SW 1271 (cell line): ENCODE data around the gene SLC4A4.
A peak's percentile ranks its signal among the peaks of the same experiment; 100 is the strongest.

Experiments
- DNase-seq, 2 experiments: peaks; one replicate each; lab custom pipeline; 2025; lab: John Stamatoyannopoulos, UW

The SLC4A4 gene

DNA sequence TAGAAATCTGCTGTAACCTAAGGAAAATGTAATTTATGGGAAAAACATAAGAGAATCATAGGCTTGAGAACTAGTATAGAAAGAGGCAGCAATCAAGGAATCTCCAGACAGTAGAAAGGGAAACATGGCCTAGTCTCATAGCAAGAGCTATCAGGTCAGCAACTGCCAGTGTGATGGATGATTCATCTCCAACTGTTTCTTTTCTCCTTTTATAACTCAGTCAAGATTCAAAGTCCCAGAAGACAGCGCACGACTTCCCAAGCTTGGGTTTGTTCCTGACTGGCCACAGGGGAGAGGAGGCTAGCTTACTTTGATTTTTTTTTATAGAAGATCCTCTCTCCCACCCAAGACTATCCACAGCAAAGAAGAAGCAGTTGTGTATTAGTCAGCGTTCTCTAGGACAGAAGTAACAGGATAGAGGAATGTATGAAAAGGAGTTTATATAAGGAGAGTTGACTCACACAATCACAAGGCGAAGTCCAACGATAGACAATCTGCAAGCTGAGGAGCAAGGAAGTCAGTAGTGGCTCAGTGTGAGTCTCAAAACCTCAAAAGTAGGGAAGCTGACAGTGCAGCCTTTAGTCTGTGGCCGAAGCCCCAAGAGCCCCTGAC, 263.6 kb downstream of the SLC4A4 start:
- no peak for DNase-seq

DNA sequence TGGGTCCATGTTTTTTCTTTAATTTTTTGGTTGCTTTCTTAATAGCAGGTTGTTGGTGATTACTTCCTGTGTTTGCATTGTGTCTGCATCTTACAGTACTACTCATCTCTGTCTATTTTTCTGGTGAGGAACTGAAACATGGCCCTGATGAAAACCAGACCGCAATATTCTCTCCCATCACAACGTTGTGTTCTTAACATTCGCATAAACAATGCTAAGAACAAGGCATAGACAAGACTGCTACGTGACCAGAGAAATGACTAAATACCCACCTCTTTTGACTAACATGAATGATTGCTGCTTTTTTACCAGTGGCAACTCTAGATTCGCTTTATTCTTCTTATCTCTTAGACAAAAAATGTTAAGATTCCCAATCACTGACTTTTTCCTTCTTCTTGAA, 266.0 kb downstream of the SLC4A4 start:
- DNase-seq, result no peak

DNA sequence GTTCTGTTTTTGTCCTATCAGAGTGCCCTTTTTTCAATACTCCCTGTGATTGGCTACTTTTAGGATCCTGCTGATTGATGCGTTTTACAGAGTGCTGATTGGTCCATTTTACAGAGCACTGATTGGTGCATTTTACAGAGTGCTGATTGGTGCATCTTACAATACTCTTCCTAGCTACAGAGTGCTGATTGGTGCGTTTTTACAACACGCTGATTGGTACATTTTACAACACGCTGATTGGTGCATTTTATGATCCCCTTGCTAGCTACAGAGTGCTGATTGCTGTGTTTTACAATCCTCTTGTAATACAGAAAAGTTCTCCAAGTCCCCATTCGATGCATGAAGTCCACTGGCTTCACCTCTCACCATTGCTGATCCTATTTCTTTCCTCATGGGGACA, 268.3 kb downstream of the SLC4A4 start:
- no peak for DNase-seq

DNA sequence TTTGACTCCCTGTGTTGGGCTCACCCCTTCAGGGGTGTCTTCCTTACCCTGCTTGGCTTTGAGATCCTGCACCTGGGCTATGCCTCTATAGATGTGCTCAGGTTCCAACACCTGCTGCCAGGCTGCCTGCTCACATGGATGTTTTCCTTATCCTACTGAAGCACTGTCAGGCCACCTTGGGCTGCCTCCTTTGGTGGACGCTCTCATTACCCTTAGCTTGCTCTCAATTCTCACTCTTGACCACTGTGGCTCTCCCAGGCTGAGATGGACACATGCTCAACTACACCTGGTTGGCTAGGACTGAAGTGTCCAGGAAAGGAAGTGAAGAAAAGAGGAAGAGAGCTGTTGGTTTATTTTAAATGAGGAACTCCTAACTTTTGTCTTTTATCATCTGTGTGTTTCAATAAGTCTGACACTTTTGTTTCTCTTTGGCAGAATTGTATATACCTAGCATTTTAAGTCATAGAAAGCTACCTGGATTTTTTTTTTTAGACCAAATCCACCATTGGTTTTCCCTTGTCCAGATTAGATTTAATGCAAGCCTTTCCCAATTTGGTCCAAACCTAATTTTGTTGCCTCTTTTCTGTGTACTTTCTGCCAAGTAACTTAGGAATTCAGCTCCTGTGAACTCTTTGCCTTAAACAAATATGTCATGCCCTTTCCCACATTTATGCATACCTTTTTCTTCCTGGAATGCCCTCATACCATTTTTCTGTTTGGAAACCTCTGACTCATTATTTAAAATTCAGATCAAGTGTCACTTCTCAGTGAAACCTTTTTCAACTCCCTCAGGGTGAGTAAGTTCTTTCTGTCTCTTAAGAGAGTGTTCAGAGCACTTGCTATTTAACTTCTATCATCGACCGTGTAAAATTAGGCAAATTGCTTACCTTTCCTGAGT, 269.2 kb downstream of the SLC4A4 start:
- peak in 1 of 2 experiments; percentile 13 for DNase-seq

DNA sequence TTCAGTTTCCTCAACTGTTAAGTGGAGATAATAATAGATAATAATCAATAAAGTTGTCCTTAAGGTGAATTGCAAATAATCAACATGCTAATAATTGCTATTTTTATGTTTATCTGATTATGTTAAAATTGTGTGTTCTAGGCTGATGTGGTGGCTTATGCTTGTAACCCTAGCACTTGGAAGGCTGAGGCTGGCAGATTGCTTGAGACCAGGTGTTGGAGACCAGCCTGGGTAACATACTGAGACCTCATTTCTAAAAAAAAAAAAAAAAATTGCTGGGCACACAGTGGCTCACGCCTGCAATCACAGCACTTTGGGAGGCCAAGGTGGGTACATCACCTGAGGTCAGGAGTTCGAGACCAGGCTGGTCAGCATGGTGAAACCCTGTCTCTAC, 269.9 kb downstream of the SLC4A4 start:
- DNase-seq, result no peak

DNA sequence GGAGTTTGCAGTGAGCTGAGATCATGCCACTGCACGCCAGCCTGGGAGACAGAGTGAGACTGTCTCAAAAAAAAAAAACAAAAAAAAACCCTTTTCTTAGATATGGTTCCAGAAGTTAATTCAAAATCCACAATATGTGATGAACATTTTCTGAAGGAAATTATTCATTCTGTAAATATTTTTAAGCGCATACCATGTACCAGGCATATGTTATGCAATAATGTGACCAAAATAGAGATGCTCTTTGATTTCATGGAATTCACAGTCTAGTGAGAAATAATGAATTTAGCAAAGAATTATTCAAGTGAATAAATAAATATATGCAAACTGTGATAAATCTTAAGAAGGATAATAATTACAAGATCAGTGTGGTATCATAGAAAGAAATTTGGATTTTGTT, 270.3 kb downstream of the SLC4A4 start:
- DNase-seq, result no peak

DNA sequence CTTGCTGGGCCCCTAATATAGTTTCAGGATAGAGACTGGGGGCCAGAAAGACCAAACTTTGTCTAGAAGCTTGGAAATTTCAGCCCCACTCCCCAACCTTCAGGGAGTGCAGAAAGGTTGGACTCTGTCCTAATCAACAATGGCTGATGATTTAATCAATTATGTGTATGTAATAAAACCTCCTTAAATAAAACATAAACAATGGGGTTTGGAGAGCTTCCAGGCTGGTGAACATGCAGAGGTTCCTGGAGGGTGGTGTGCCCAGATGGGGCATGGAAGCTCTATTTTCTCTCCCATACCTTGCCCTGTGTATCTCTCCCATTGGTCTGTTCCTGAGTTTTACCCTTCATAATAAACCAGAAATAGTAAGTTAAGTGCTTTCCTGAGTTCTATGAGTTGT, 270.8 kb downstream of the SLC4A4 start:
- DNase-seq, result no peak

DNA sequence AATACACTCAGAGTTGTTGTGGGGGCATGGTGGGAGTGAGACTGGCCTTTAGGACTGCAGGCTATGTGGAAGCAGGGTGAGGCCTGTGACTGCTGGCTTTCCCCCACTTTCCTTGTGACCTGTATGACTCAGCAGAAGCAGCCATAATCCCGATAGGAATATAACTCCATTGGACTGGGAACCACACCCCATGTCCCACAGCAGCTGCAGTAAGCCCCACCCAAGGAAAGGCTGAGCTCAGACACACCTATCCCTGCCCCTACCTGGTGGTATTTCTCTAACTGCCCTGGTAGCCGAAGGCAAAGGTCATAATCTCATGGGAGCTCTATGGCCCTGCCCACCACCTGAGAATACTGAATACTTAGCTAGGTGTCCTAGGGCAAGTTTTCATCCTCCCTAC, 275.8 kb downstream of the SLC4A4 start:
- no peak for DNase-seq

DNA sequence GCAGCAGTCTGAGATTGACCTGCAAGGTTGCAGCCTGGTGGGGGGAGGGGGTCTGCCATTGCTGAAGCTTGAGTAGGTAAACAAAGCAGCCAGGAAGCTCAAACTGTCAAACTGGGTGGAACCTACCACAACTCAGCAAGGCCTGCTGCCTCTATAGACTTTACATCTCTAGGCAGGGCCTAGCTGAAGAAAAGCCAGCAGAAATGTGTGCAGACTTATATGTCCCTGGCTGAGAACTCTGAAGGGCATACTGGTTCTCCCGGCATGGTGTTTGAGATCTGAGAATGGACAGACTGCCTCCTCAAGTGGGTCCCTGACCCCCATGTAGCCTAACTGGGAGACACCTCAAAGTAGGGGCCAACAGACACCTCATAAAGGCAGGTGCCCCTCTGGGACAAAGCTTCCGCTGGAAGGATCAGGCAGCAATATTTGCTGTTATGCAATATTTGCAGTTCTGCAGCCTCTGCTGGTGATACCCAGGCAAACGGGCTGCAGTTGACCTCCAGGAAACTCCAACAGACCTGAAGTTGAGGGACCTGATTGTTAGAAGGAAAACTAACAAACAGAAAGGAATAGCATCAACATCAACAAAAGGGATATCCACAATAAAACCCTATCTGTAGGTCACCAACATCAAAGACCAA, 277.5 kb downstream of the SLC4A4 start:
- no peak for DNase-seq
